GM23338 (cell line): ENCODE measurements around the gene CRACDL. TPM values are rescaled to one million over a fixed set of nuclear protein-coding genes. Genes with fewer than 3 reads are reported as not detected.

ENCODE experiments used
- ATAC-seq: fragments of 200-7000 bp; cut with Tn5 transposase; 3 replicates; pipeline ENCODE4 v1.9.1; 2020
- DNase-seq: peaks from one replicate; pipeline ENCODE4 v3.0.0-alpha.2; 2015; ENCODE audit warnings: low spot score
- H2AFZ ChIP-seq: fragments of 200-600 bp; sonication (generic); 2 replicates; pipeline ENCODE4 v1.8.0; 2016; ENCODE audit warnings: antibody characterized with exemption, mild to moderate bottlenecking, moderate library complexity
- H3F3A ChIP-seq: fragments of 200-600 bp; sonication (generic); replicated peaks from 2 replicates; pipeline ENCODE4 v1.8.0; 2017; ENCODE audit warnings: antibody characterized with exemption, mixed run types, low read depth
- H3K27ac ChIP-seq: fragments of 200-600 bp; sonication (generic); 2 replicates; pipeline ENCODE4 v1.6.1; 2016; ENCODE audit warnings: low read depth
- H3K27me3 ChIP-seq: fragments of 200-600 bp; sonication (generic); 2 replicates; pipeline ENCODE4 v1.8.0; 2016; ENCODE audit warnings: mild to moderate bottlenecking, mixed run types, moderate library complexity; ENCODE audit not compliant: insufficient read depth
- H3K36me3 ChIP-seq: fragments of 200-600 bp; sonication (generic); 2 replicates; pipeline ENCODE4 v1.8.0; 2016; ENCODE audit warnings: mild to moderate bottlenecking; ENCODE audit not compliant: insufficient read depth
- H3K4me1 ChIP-seq: fragments of 200-600 bp; sonication (generic); 2 replicates; pipeline ENCODE4 v1.8.0; 2016; ENCODE audit warnings: mild to moderate bottlenecking, moderate library complexity; ENCODE audit not compliant: insufficient read depth
- H3K4me2 ChIP-seq: fragments of 200-600 bp; sonication (generic); 2 replicates; pipeline ENCODE4 v1.7.1; 2017; ENCODE audit warnings: mixed run types
- H3K4me3 ChIP-seq: fragments of 200-600 bp; sonication (generic); 2 replicates; pipeline ENCODE4 v1.6.1; 2016; ENCODE audit warnings: mixed run types
- H3K79me2 ChIP-seq: fragments of 200-600 bp; sonication (generic); replicated peaks from 2 replicates; pipeline ENCODE4 v1.8.0; 2017; ENCODE audit warnings: mild to moderate bottlenecking; ENCODE audit not compliant: insufficient read depth
- H3K9me2 ChIP-seq: fragments of 200-600 bp; sonication (generic); 2 replicates; pipeline ENCODE4 v1.8.0; 2017; ENCODE audit not compliant: insufficient read depth
- H4K20me1 ChIP-seq: fragments of 200-600 bp; sonication (generic); replicated peaks from 2 replicates; pipeline ENCODE4 v1.8.0; 2017; ENCODE audit warnings: mild to moderate bottlenecking; ENCODE audit not compliant: insufficient read depth
- H3K27ac Mint-ChIP-seq: 2 replicates; pipeline ENCODE4 v1.8.0; 2020; ENCODE audit warnings: inconsistent platforms, mild to moderate bottlenecking, moderate library complexity, mixed read lengths
- H3K27me3 Mint-ChIP-seq: 3 replicates; pipeline ENCODE4 v1.8.0; 2022; ENCODE audit warnings: low read depth, mild to moderate bottlenecking, moderate library complexity, mixed read lengths, inconsistent platforms; ENCODE audit not compliant: insufficient read depth, poor library complexity
- H3K36me3 Mint-ChIP-seq: 3 replicates; pipeline ENCODE4 v1.8.0; 2021; ENCODE audit warnings: low read depth, mild to moderate bottlenecking, inconsistent platforms, moderate library complexity, mixed read lengths
- H3K4me1 Mint-ChIP-seq: 3 replicates; pipeline ENCODE4 v1.8.0; 2020; ENCODE audit warnings: mild to moderate bottlenecking, inconsistent platforms, mixed read lengths
- H3K4me3 Mint-ChIP-seq: 3 replicates; pipeline ENCODE4 v1.8.0; 2021; ENCODE audit warnings: moderate library complexity, mild to moderate bottlenecking, inconsistent platforms, mixed read lengths
- H3K9me3 Mint-ChIP-seq: 3 replicates; pipeline ENCODE4 v1.8.0; 2020; ENCODE audit warnings: moderate library complexity, mild to moderate bottlenecking, inconsistent platforms, mixed read lengths
- CREB1 ChIP-seq: fragments of 250-450 bp; sonication (Bioruptor Pico); IDR thresholded peaks from 2 replicates; pipeline ENCODE4 v1.5.0; 2020; ENCODE audit warnings: low read depth, mild to moderate bottlenecking, moderate library complexity
- EZH2 ChIP-seq: fragments of 200-600 bp; sonication (generic); IDR thresholded peaks from one replicate; pipeline ENCODE4 v1.8.0; 2017; ENCODE audit warnings: antibody characterized with exemption, mild to moderate bottlenecking, low read depth; ENCODE audit not compliant: unreplicated experiment
- EZH2phosphoT487 ChIP-seq: fragments of 200-600 bp; sonication (generic); IDR thresholded peaks from one replicate; pipeline ENCODE4 v1.8.1; 2018; ENCODE audit warnings: antibody characterized with exemption; ENCODE audit not compliant: unreplicated experiment
- JUNB ChIP-seq: IDR thresholded peaks from one replicate; pipeline ENCODE4 v1.6.1; 2016; ENCODE audit warnings: antibody characterized with exemption; ENCODE audit not compliant: unreplicated experiment
- NANOG ChIP-seq: IDR thresholded peaks from 2 replicates; pipeline ENCODE4 v1.6.1; 2016; ENCODE audit warnings: antibody characterized with exemption, borderline replicate concordance
- POLR2AphosphoS5 ChIP-seq: IDR thresholded peaks from 2 replicates; pipeline ENCODE4 v1.6.1; 2016; ENCODE audit warnings: antibody characterized with exemption, low read depth
- STAT1 ChIP-seq: IDR thresholded peaks from one replicate; pipeline ENCODE4 v1.6.1; 2016; ENCODE audit warnings: antibody characterized with exemption; ENCODE audit not compliant: unreplicated experiment
- ZNF114 ChIP-seq: fragments of 250-450 bp; sonication (Bioruptor Pico); IDR thresholded peaks from 2 replicates; pipeline ENCODE4 v1.5.0; 2020; ENCODE audit warnings: mild to moderate bottlenecking, moderate library complexity
- ZNF331 ChIP-seq: fragments of 250-450 bp; sonication (Bioruptor Pico); IDR thresholded peaks from 2 replicates; pipeline ENCODE4 v1.5.0; 2020; ENCODE audit warnings: low read depth, mild to moderate bottlenecking, moderate library complexity
- polyA plus RNA-seq: library from polyadenylated mRNA; unstranded; fragments of >200 nt; fragmentation: Nextera tagmentation; extraction: Ambion mirVana; gene quantifications from 2 replicates; pipeline ENCODE4 v1.2.1, GENCODE V29; 2016
- total RNA-seq: library from RNA; depleted of rRNA; stranded (reverse); fragments of >200 nt; shearing (Covaris generic); gene quantifications from 2 replicates; pipeline ENCODE4 v1.2.3, GENCODE V29; 2014
- TF ChIP-seq, protein P1 (sequence below): IDR thresholded peaks from one replicate; pipeline ENCODE4 v1.6.1; 2018; ENCODE audit warnings: antibody characterized with exemption; ENCODE audit not compliant: unreplicated experiment
- TF ChIP-seq, protein P2 (sequence below): IDR thresholded peaks from 2 replicates; pipeline ENCODE4 v1.6.1; 2016; ENCODE audit warnings: antibody characterized with exemption
- TF ChIP-seq, protein P3 (sequence below): fragments of 250-450 bp; sonication (Bioruptor Pico); IDR thresholded peaks from 2 replicates; pipeline ENCODE4 v1.5.0; 2020; ENCODE audit warnings: mild to moderate bottlenecking, moderate library complexity
- TF ChIP-seq, protein P4 (sequence below), 2 experiments: fragments of 200-600 bp in 1 of 2; sonication (generic) in 1 of 2; conservative IDR thresholded peaks; 2 replicates each; pipeline versions ENCODE4 v1.5.1 to v1.6.1; 2016 to 2017; ENCODE audit warnings: antibody characterized with exemption in 2 of 2, low read depth in 2 of 2, mild to moderate bottlenecking in 2 of 2, moderate library complexity in 1 of 2

CRACDL gene
- total and polyA plus RNA-seq, 2 experiments from 2014 or later, result 0.14 to 0.16 TPM

DNA sequence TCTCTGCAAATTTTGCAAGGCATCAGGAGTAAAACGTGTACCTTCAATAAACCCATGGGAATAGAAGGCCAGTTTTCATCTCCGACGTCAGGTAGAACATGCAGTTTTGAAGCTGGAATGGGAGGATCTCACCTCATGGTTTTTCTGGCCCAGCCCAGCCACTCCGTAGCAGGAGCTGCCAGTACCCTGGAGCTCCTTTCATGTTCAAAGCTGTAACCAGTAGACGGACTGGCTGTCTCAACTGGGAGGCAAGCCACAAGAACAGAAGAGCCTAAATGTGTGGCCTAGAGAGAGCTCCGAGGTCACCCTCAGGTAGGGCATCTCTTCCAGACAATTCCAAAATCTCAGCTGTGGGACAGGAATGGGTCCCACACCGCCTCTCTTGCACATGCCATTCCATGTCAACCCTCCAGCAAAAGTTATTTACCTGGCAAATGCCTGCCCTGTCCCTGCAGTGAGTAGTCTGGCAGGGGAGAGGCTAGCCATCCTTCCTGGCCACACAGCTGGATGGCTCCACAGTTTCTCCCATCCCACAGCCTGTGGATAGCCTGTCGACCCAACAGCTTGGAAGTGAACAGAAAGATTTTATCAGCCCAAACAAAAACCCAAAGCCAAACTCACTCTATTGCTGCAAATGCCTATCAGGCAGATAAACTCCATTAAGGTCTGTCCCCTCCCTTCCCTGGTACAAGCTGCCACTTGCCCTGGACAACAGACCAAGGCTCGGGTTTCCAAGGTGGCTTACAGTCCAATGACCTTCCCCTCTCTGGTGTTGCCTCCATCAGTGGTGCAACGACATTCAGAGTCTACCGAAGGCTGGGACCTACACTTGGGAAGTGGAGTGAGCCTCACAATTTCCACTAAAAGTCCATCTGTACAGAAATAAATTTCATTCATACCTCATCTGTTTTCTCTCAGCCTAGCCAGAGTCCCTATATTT, 27.8 kb downstream of the CRACDL start:
- H3K4me1 Mint-ChIP-seq, result peaks cover 43% of the 10 kb centered on the region
- Histone ChIP-seq H3K4me3 (no peak overlapping the region), H3K36me3 (no peaks in the 10 kb centered on the region), H3K27me3 (no peaks in the 10 kb centered on the region), H3K79me2 (no peaks in the 10 kb centered on the region), H3F3A (no peaks in the 10 kb centered on the region), H3K9me2 (no peaks in the 10 kb centered on the region), H4K20me1 (no peaks in the 10 kb centered on the region), H3K4me2 (peak overlapping the region; percentile 33; the same call in 1 of the 2 replicates), H3K27ac (no peak overlapping the region), H3K4me1 (peaks cover 15% of the 10 kb centered on the region), H2AFZ (0 out of 2 replicates have a peak overlapping the region, but pooled peaks have one; percentile 15)
- no peak; the same call in 1 of the 3 replicates for ATAC-seq
- DNase-seq, result no peak
- H3K27ac Mint-ChIP-seq, result no peak overlapping the region
- H3K4me3 Mint-ChIP-seq, result no peak overlapping the region
- H3K36me3 Mint-ChIP-seq, result no peaks in the 10 kb centered on the region
- TF ChIP-seq JUNB, result no peak
- no peak for TF ChIP-seq EZH2phosphoT487
- TF ChIP-seq, protein P1, sequence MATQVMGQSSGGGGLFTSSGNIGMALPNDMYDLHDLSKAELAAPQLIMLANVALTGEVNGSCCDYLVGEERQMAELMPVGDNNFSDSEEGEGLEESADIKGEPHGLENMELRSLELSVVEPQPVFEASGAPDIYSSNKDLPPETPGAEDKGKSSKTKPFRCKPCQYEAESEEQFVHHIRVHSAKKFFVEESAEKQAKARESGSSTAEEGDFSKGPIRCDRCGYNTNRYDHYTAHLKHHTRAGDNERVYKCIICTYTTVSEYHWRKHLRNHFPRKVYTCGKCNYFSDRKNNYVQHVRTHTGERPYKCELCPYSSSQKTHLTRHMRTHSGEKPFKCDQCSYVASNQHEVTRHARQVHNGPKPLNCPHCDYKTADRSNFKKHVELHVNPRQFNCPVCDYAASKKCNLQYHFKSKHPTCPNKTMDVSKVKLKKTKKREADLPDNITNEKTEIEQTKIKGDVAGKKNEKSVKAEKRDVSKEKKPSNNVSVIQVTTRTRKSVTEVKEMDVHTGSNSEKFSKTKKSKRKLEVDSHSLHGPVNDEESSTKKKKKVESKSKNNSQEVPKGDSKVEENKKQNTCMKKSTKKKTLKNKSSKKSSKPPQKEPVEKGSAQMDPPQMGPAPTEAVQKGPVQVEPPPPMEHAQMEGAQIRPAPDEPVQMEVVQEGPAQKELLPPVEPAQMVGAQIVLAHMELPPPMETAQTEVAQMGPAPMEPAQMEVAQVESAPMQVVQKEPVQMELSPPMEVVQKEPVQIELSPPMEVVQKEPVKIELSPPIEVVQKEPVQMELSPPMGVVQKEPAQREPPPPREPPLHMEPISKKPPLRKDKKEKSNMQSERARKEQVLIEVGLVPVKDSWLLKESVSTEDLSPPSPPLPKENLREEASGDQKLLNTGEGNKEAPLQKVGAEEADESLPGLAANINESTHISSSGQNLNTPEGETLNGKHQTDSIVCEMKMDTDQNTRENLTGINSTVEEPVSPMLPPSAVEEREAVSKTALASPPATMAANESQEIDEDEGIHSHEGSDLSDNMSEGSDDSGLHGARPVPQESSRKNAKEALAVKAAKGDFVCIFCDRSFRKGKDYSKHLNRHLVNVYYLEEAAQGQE, result no peak
- no peak for TF ChIP-seq EZH2
- TF ChIP-seq, protein P2, sequence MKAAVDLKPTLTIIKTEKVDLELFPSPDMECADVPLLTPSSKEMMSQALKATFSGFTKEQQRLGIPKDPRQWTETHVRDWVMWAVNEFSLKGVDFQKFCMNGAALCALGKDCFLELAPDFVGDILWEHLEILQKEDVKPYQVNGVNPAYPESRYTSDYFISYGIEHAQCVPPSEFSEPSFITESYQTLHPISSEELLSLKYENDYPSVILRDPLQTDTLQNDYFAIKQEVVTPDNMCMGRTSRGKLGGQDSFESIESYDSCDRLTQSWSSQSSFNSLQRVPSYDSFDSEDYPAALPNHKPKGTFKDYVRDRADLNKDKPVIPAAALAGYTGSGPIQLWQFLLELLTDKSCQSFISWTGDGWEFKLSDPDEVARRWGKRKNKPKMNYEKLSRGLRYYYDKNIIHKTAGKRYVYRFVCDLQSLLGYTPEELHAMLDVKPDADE, result no peak
- no peak for TF ChIP-seq POLR2AphosphoS5
- TF ChIP-seq ZNF331 (CRISPR knock-in tag), result no peak
- TF ChIP-seq, protein P3, sequence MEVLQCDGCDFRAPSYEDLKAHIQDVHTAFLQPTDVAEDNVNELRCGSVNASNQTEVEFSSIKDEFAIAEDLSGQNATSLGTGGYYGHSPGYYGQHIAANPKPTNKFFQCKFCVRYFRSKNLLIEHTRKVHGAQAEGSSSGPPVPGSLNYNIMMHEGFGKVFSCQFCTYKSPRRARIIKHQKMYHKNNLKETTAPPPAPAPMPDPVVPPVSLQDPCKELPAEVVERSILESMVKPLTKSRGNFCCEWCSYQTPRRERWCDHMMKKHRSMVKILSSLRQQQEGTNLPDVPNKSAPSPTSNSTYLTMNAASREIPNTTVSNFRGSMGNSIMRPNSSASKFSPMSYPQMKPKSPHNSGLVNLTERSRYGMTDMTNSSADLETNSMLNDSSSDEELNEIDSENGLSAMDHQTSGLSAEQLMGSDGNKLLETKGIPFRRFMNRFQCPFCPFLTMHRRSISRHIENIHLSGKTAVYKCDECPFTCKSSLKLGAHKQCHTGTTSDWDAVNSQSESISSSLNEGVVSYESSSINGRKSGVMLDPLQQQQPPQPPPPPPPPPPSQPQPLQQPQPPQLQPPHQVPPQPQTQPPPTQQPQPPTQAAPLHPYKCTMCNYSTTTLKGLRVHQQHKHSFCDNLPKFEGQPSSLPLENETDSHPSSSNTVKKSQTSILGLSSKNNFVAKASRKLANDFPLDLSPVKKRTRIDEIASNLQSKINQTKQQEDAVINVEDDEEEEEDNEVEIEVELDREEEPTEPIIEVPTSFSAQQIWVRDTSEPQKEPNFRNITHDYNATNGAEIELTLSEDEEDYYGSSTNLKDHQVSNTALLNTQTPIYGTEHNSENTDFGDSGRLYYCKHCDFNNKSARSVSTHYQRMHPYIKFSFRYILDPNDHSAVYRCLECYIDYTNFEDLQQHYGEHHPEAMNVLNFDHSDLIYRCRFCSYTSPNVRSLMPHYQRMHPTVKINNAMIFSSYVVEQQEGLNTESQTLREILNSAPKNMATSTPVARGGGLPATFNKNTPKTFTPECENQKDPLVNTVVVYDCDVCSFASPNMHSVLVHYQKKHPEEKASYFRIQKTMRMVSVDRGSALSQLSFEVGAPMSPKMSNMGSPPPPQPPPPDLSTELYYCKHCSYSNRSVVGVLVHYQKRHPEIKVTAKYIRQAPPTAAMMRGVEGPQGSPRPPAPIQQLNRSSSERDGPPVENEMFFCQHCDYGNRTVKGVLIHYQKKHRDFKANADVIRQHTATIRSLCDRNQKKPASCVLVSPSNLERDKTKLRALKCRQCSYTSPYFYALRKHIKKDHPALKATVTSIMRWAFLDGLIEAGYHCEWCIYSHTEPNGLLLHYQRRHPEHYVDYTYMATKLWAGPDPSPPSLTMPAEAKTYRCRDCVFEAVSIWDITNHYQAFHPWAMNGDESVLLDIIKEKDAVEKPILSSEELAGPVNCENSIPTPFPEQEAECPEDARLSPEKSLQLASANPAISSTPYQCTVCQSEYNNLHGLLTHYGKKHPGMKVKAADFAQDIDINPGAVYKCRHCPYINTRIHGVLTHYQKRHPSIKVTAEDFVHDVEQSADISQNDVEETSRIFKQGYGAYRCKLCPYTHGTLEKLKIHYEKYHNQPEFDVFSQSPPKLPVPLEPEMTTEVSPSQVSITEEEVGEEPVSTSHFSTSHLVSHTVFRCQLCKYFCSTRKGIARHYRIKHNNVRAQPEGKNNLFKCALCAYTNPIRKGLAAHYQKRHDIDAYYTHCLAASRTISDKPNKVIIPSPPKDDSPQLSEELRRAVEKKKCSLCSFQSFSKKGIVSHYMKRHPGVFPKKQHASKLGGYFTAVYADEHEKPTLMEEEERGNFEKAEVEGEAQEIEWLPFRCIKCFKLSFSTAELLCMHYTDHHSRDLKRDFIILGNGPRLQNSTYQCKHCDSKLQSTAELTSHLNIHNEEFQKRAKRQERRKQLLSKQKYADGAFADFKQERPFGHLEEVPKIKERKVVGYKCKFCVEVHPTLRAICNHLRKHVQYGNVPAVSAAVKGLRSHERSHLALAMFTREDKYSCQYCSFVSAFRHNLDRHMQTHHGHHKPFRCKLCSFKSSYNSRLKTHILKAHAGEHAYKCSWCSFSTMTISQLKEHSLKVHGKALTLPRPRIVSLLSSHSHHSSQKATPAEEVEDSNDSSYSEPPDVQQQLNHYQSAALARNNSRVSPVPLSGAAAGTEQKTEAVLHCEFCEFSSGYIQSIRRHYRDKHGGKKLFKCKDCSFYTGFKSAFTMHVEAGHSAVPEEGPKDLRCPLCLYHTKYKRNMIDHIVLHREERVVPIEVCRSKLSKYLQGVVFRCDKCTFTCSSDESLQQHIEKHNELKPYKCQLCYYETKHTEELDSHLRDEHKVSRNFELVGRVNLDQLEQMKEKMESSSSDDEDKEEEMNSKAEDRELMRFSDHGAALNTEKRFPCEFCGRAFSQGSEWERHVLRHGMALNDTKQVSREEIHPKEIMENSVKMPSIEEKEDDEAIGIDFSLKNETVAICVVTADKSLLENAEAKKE, result no peak
- TF ChIP-seq STAT1, result no peak
- no peak for TF ChIP-seq ZNF114 (CRISPR knock-in tag)
- no peak for TF ChIP-seq CREB1 (CRISPR knock-in tag)
- TF ChIP-seq NANOG, result no peak
- TF ChIP-seq, protein P4, sequence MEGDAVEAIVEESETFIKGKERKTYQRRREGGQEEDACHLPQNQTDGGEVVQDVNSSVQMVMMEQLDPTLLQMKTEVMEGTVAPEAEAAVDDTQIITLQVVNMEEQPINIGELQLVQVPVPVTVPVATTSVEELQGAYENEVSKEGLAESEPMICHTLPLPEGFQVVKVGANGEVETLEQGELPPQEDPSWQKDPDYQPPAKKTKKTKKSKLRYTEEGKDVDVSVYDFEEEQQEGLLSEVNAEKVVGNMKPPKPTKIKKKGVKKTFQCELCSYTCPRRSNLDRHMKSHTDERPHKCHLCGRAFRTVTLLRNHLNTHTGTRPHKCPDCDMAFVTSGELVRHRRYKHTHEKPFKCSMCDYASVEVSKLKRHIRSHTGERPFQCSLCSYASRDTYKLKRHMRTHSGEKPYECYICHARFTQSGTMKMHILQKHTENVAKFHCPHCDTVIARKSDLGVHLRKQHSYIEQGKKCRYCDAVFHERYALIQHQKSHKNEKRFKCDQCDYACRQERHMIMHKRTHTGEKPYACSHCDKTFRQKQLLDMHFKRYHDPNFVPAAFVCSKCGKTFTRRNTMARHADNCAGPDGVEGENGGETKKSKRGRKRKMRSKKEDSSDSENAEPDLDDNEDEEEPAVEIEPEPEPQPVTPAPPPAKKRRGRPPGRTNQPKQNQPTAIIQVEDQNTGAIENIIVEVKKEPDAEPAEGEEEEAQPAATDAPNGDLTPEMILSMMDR (conservative IDR thresholded peaks at IDR 0.05; ENCODE audit: low read depth in 2 of 2), result no peak
- H3K9me3 Mint-ChIP-seq, result no peaks in the 10 kb centered on the region
- peaks cover 3% of the 10 kb centered on the region for H3K27me3 Mint-ChIP-seq
